COLO668 (cell line): ENCODE measurements around the gene TMEM203.
"Not testable (repeated sequence)": the region's sequence is repeated elsewhere in the genome, so short reads cannot be mapped to it uniquely, and the experiment has no call there.

Experiments
- DNase-seq: peaks from one replicate; lab custom pipeline; 2025; ENCODE audit not compliant: unreplicated experiment; lab: John Stamatoyannopoulos, UW

TMEM203 gene

GRCh38 chr9:137242269-137243203 is 37.1 kb upstream of the TMEM203 start:
- no peak for DNase-seq

GRCh38 chr9:137241490-137242268 is 36.2 kb upstream of the TMEM203 start:
- DNase-seq = peak; percentile 68

- DNase-seq = peak; percentile 99
Measured at GRCh38 chr9:137240841-137241489, 35.5 kb upstream of the TMEM203 start, which contains the start of gene TUBB4B. TSS of gene TUBB4B (plus strand) at chr9:137241287. CDS start at chr9:137241361, 74 bp downstream.

GRCh38 chr9:137240318-137240840 is 34.9 kb upstream of the TMEM203 start:
- peak; percentile 91 for DNase-seq

GRCh38 chr9:137239541-137240200 is 34.2 kb upstream of the TMEM203 start:
- not testable (repeated sequence) for DNase-seq

- DNase-seq = peak; percentile 94
Measured at GRCh38 chr9:137237759-137238726, 32.6 kb upstream of the TMEM203 start.

GRCh38 chr9:137236936-137237421 is 31.5 kb upstream of the TMEM203 start:
- DNase-seq = peak; percentile 81

- peak; percentile 95 for DNase-seq
Measured at GRCh38 chr9:137236238-137236935, 30.9 kb upstream of the TMEM203 start.

- DNase-seq = no peak
Measured at GRCh38 chr9:137235424-137236237, 30.2 kb upstream of the TMEM203 start.

GRCh38 chr9:137234758-137235423 is 29.4 kb upstream of the TMEM203 start:
- DNase-seq = no peak

- DNase-seq = peak; percentile 64
Measured at GRCh38 chr9:137234055-137234697, 28.7 kb upstream of the TMEM203 start.

- peak; percentile 63 for DNase-seq
Measured at GRCh38 chr9:137233143-137233980, 27.9 kb upstream of the TMEM203 start.

GRCh38 chr9:137232510-137232909 is 27.1 kb upstream of the TMEM203 start:
- no peak for DNase-seq

- no peak for DNase-seq
Measured at GRCh38 chr9:137232101-137232500, 26.7 kb upstream of the TMEM203 start.

GRCh38 chr9:137231372-137232039 is 26.1 kb upstream of the TMEM203 start:
- no peak for DNase-seq
